Activated effector memory CD4-positive, alpha-beta T cell treated with Interleukin-2 at 50 U/mL for 16 hours (primary cell): ENCODE measurements around the gene ANO2.

ENCODE experiments used
- DNase-seq: peaks from one replicate; pipeline ENCODE4 v3.0.0-alpha.2; 2020

The ANO2 gene

DNA sequence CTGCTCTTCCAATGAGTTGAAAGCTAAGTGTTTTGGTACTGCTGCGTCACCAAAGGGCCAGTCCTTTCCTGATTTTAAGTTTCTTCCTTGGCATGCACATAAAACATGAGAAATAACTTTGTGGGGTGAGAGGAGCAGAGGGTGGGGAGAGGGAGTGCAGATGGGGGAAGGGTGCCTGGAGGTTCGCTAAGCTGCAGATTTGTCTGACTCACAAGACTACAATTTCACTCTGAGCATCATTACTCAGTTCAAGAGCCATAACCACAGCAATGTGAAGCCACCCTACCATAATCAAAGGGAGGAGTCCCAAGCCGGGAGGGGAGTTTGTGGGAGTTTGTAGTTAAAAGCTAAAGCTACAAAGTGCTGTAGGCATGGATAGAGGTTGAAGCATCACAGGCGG, 136.1 kb downstream of the ANO2 start:
- DNase-seq = no peak

- DNase-seq = no peak
Measured at GRCh38 chr12:5807514-5808219, 137.4 kb downstream of the ANO2 start.

DNA sequence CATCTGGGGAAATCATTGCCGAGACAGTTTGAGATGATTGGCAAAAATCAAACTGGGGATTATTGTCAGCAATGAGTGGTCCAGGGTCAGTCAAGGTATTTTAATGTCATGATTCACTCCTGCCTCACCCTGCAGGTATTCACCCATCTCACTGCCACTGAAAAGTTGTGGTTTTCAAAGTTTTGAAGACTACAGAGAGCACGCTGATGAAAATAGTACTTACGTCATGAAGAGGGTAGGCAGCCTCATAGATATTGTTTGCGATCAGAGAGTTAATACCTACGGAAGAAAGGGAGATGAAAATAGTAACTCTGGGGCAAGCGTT, 138.0 kb downstream of the ANO2 start:
- DNase-seq = no peak

GRCh38 chr12:5806371-5807089, 138.5 kb downstream of the ANO2 start:
- no peak for DNase-seq

GRCh38 chr12:5803532-5803931, 141.5 kb downstream of the ANO2 start:
- DNase-seq = no peak

- no peak for DNase-seq
Measured at GRCh38 chr12:5798242-5799015, 146.6 kb downstream of the ANO2 start.

GRCh38 chr12:5797661-5798060, 147.4 kb downstream of the ANO2 start:
- no peak for DNase-seq

DNA sequence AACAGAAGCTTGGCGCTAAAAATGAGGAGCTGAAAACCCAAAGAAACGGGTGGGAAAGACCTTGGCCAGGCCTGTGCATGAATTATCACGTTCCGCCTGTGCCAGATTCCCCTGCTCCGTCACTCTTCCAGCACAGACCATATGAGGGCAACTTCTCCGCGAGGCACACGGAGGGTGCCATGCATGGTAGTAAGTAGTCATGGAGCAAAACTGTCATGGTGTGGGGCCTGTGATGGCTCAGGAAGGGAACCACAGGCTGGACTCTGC, 148.2 kb downstream of the ANO2 start:
- DNase-seq = no peak

DNA sequence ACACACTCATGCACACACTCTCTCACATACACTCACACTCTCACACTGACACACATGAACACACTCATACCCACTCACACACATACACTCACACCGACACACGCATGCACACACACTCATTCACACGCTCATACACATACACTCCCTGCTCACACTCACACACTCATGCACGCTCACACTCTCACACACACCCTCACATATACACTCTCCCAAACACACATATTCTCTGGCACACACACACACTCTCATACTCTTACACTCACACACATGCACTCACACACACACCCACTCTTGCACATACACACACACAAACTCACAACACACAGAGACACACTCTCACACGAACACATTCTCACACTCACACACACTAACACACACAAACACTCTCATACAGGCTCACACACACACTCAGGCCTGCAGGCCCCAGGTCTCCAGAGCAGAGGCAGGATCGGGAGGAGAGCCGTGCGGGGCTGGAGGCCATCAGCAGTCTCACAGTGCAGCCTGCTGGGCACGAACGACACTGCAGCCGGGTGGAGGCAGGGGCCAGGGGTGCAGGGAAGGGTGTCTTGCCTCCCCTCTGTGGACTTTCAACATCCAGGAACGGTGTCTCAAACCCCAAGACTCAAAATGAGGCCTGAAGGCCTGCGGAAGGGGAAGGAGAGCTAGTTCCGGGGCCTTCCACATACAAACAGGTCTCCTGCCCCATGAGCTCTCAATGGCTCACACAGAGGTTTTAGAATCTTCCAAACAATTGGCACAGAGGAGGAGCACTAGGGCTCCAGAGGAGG, 148.7 kb downstream of the ANO2 start:
- DNase-seq = no peak

DNA sequence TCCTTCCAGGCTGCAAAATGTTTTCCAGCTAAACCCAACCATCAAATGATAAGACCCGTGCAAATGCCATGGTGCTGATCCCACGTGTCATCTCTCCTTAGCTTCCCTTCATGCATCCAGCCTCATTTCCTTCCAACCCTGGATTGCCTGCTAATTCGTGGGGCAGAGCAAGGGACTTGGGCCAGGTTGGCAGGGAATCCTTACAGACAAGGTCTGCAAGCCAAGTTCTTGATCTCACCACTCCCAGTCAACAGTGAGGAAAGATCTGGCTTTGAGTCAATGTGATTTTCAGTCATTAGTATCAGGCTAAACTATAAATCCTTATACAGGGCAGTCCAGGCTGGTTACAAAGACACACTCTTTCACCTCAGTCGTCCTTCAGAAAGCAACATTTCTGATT, 150.9 kb downstream of the ANO2 start:
- DNase-seq = no peak

DNA sequence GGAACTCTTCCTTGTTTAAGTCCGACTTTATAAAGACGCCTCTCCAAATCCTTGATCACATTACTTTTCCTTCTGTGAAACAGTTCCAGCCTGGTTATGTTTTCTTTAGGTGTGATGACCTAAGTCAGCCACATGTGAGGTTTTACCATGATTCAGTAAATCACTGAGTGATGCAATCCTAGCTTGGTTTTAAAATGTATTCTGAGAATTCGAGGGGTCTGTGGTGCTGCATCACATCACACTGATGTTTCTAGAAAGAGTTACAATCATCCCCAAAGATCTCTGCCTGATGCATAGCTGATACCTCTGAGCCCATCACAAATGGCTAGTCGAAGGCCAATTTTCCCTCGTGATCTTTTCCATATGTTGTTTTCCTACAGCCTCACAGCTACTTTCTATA, 152.7 kb downstream of the ANO2 start:
- DNase-seq = no peak

DNA sequence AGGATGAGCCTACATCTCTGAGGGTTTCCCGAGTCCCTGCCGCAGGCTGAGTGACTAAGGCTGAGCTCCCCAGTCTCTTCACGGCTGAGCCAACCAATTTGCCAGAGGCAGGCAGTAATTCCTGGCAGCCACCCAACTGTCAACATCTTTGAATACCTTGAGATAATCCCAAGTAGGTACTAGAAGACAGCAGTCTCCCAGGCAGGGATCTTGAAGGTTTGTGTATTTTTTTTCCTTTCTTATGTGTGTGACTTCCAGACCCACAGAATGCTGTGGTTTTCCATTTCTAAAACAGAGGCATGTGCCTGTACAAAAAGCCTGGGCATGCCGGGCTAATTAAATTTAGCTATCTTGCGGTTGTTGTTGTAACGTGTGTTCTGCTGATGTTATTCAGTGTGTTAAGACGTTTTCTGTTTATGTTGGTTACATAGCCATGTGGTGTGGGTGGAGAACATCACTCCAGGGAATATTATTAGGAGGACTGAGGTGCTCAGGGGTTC, 155.5 kb downstream of the ANO2 start:
- DNase-seq = no peak

DNA sequence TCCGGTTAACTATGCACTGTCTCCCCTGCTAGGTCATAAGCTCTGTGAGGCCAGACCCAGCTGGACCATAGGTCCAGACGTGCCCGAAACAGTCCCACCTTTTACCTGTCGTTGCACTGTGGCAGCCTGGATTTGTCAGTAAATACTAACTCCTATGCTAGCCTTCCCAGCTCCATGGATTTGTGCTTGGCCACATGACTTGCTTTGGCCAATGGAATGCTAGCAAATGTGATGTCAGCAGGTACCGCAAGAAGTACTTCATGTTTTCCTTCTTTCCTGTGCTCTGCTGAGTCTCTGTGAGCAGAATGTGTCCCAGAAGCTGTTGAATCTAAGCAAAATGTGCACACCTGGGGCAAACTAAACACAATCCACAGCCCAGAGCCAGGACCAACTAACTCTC, 157.2 kb downstream of the ANO2 start:
- no peak for DNase-seq

DNA sequence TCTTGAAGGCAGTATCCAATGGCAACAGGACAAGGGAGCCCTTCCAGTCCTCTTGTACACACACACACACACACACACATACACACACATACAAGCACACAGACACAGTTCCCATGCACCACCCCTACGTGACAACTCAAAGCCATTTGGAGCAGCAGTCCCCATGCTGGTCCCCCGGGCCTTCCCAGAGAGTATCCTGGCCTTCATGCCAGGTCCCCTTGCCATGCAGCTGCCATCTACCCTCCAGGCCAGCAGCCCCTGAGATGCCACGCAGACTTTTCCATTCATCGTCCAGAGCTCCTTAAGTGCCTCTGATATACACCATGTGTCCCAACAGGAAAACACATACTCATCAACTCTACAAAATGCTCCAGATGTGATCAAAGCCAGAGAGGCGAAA, 159.5 kb downstream of the ANO2 start:
- no peak for DNase-seq

DNA sequence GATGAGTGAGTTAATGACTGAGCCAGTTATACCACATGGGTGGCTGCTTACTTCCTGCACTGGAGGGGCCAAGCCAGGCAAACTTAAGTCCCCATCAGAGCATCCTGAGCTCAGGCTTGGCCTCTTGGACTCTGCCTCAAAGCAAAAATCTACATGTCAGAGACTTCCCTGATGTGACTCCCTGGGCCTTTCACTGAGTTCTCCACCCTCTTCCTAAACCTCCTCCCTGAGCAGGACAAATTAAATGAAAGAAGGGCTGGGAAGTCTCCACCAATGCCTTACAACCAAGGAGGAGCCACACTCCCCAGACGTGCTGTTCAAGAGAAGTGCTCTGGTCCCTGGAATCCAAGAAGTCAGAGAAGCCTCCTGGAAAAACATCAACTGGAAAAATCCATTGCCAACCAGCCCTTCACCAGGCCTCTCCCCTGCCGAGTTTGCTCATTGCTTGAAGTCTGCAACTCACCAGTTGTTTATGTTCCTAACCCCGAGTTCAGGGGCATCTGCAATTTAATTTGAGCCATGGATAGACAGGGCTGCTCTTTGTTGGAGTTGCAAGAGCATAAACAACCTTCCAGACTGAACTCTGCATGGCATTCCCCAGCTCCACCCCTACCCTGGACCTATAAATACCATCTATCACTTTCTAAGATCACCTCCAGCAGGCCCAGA, 160.5 kb downstream of the ANO2 start:
- DNase-seq = no peak

DNA sequence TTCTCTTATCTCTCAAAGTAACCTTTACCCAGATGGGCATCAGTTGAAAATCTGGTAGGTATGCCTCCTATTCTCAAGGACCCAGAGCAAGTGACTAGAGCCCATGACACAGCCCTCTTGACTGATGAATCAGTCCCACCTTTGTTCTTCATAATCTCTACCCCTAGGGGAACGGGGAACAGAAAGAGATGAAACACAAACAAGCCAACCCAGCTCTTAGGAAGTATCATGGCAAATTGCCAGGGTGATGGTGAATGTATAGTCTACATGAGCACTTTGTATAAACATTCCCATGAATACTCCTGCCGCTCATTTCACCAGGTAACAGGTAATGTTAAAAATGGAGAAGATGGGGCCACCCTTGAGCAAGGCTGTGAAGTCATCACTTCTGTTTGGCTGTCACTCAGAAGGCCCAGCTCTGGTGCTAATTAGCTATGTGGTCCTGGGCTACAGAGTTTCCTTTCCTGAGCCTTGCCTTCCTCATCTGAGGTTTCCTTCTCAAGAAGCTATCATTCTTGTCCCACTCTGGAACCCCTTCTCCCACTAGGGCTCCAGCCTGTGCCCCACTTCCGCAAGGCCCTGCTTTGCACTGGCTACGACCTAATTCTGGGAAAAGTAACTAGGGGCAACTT, 161.7 kb downstream of the ANO2 start:
- no peak for DNase-seq

- DNase-seq = no peak
Measured at GRCh38 chr12:5780536-5780935, 164.5 kb downstream of the ANO2 start.

GRCh38 chr12:5779401-5779800, 165.7 kb downstream of the ANO2 start:
- DNase-seq = no peak

DNA sequence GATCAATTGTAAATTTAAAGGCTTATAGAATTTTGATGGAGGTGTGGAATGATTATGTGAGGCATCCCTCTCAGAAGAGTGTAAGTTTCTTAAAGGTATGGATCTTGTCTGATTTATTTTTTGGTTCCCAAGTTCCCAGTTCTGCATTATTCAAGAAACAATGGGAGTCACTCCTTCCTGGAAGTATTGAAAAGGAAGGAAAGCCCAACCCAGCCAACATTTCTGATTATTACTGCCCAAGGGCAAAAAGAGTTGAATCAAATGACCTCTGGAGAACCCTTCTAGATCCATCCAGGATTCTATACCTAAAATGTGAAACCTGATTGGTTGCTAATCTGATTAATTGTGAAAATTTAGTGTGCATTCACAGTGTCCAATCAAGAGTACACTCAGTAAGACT, 166.2 kb downstream of the ANO2 start:
- no peak for DNase-seq

- DNase-seq = no peak
Measured at GRCh38 chr12:5777451-5777850, 167.6 kb downstream of the ANO2 start.

DNA sequence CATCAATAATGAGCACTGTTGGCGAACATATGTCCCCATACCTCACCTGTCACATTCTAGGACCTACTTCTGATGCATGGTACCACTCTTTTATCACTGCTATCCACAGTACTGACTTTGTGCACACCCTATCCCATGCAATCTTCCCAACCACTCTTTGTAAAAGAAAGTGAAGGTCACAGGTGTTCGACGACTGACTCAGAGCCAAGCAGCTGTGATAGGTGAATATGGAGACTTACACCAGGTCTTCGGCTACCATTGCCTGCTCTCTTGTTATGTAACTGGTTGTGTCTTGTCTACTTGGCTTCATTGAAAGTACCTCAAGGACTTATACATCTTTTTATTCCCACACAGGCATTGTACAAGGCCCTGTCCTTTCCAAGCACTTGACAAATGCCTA, 169.0 kb downstream of the ANO2 start:
- no peak for DNase-seq

DNA sequence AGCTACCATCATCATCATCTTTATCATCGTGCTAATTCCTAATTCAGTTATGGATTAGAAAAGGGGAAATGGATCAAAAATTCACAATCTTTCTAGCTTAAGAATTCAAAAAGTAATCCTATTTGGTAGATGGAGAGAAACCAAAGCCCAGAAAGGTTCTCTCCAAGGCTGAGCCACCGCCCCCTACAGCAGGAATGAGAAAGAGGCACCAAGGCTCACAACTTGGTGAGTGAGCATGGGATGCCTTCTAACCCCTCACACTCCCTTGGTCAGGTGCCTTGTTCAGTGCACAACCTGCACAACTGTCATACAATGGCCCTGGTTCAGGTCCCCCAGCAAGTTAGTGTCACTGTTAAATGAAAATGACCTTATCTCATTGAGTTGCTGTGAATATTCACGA, 171.5 kb downstream of the ANO2 start:
- DNase-seq = no peak
